ENCODE results near the gene PBX3.

DNA sequence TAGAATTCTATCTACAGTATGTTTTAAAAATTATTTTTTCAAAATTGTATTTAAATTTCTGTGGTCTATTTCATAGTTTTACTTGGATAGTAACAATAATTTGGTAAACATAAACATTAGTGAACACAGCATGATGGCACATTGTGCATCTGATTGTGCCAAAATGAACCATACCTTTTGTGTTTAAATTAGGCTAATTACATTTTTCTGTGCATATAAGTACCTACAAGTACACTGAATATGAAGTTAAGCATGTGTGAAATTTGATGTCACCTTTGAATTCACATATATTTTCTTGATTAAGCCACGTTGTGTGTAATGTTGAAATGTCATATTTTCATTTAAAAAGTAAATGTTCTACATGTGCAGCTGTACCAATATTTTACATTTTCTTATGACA is 13.4 kb downstream of the PBX3 start:
- TF ChIP-seq POLR2A (IDR thresholded peaks at IDR 0.05; ENCODE audit: low read depth, low read length), result no peak
- no peak for TF ChIP-seq POLR2AphosphoS5 (IDR thresholded peaks at IDR 0.05; ENCODE audit: low read depth, low read length)
- no peak for TF ChIP-seq SPI1 (IDR thresholded peaks at IDR 0.05; ENCODE audit: low read depth, low read length)
